Uterus (tissue), 4 donors: ENCODE data around the gene COLEC11. TPM values are rescaled to one million over a fixed set of nuclear protein-coding genes. Genes with fewer than 3 reads are reported as not detected.

ENCODE experiments used
- DNase-seq, 2 donors: peaks; one replicate each; pipeline ENCODE4 v3.0.0-alpha.2; 2019 to 2020
- H3K27ac ChIP-seq, 2 donors: fragments of 200-600 bp; sonication (generic); 1 replicate in 1 of 2; 2 replicates in 1 of 2; pipeline ENCODE4 v1.5.1; 2016 to 2018
- H3K27me3 ChIP-seq, 2 donors: fragments of 200-600 bp; sonication (generic); one replicate each; pipeline ENCODE4 v1.5.1; 2018 to 2019; ENCODE audit warnings: control low read depth in 1 of 2
- H3K36me3 ChIP-seq, 2 donors: fragments of 200-600 bp; sonication (generic); one replicate each; pipeline ENCODE4 v1.5.1; 2019; ENCODE audit warnings: control low read depth in 1 of 2
- H3K4me1 ChIP-seq, 2 donors: fragments of 200-600 bp; sonication (generic); one replicate each; pipeline ENCODE4 v1.5.1; 2018 to 2019; ENCODE audit warnings: control low read depth in 1 of 2
- H3K4me3 ChIP-seq, 2 donors: fragments of 200-600 bp; sonication (generic); 1 replicate in 1 of 2; 2 replicates in 1 of 2; pipeline ENCODE4 v1.5.1; 2018 to 2019; ENCODE audit warnings: mild to moderate bottlenecking in 1 of 2
- H3K9me3 ChIP-seq, 2 donors: fragments of 200-600 bp; sonication (generic); one replicate each; pipeline ENCODE4 v1.5.1; 2019; ENCODE audit warnings: control low read depth in 1 of 2
- CTCF ChIP-seq, 4 experiments: fragments of 200-600 bp in 2 of 4; fragments of 450-650 bp in 2 of 4; sonication (generic) in 2 of 4; IDR thresholded peaks; one replicate each; pipeline ENCODE4 v1.5.1; 2016 to 2019; ENCODE audit warnings: antibody characterized with exemption in 4 of 4, mild to moderate bottlenecking in 2 of 4, moderate library complexity in 1 of 4
- POLR2A ChIP-seq, 2 donors: fragments of 450-650 bp; IDR thresholded peaks; one replicate each; pipeline ENCODE4 v1.6.1; 2016; ENCODE audit warnings: antibody characterized with exemption in 2 of 2, mild to moderate bottlenecking in 1 of 2, moderate library complexity in 1 of 2
- intact Hi-C: fragments of 100-400 bp; cut with DNase I; formaldehyde crosslinking; loops from one replicate; pipeline ENCODE4 v1.15.1; 2023; ENCODE audit warnings: low total_unique reads
- total RNA-seq, 4 donors: library from RNA; depleted of rRNA in 3 of 4; stranded (reverse); fragments of >200 nt in 3 of 4; gene quantifications; one replicate each; pipeline versions ENCODE4 v1.1.0 to v1.2.4, GENCODE V29; 2014 to 2023
- donor health status: DM: yes; HTN: yes; CAD: no.

Gene COLEC11
- total RNA-seq, 4 donors from 2014 or later = 0.37 to 0.55 TPM; not detected in 2

DNA sequence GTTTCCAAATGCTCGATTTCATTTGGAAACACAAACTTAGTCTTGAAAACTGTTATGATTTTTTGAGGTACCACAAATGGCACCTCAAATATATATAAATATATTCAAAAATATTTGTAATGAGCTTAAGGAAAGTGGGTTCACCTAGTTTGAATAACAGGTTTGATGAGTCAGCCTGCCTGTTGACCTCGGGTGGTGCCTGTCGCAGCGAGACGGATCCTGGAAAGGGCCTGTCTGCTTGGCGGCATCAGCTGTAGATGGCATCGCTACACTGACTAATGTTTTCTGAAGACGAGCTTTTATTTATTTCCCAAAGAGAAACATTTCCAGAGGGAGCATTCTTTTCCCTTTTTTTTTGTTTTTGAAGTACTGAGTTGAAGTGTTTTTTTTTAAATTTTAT lies 70.0 kb downstream of the COLEC11 start:
- Histone ChIP-seq H3K4me3 (no peak overlapping the region), H3K36me3 (no peaks in the 10 kb centered on the region), H3K27me3 (no peaks in the 10 kb centered on the region), H3K4me1 (no peaks in the 10 kb centered on the region), H3K27ac (no peak overlapping the region), H3K9me3 (no peaks in the 10 kb centered on the region)
- DNase-seq = no peak
- TF ChIP-seq POLR2A (IDR thresholded peaks at IDR 0.05) = no peak
- no peak for TF ChIP-seq CTCF (IDR thresholded peaks at IDR 0.05)
- intact Hi-C loops = no loop called here

GRCh38 chr2:3665886-3666612 lies 71.1 kb downstream of the COLEC11 start:
- no peak overlapping the region for H3K4me3 ChIP-seq
- intact Hi-C loops = no loop called here
- H3K9me3 ChIP-seq = no peaks in the 10 kb centered on the region
- no peaks in the 10 kb centered on the region for H3K4me1 ChIP-seq
- H3K27me3 ChIP-seq = no peaks in the 10 kb centered on the region
- TF ChIP-seq POLR2A (IDR thresholded peaks at IDR 0.05) = no peak
- TF ChIP-seq CTCF (IDR thresholded peaks at IDR 0.05) = no peak
- H3K36me3 ChIP-seq = no peaks in the 10 kb centered on the region
- no peak overlapping the region for H3K27ac ChIP-seq
- DNase-seq = no peak

DNA sequence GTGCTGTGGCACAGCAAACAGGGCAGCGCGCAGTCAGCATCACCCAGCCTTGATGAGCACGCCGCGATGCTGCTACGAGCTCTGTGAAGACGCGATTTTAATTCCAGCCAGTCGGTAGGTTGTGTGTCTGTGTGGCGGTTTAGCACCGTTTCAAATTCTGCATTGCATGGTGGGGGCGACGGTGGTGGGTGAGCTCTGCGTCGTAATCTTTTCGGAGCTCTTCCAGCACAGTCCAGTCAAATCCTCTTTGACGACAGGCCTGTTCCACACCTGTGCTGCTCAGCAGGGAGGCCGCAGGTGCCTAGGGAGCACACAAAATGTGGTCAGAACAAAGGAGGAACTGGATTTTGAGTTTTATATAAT lies 71.7 kb downstream of the COLEC11 start:
- intact Hi-C loops = no loop called here
- Histone ChIP-seq H3K27me3 (no peaks in the 10 kb centered on the region), H3K36me3 (no peaks in the 10 kb centered on the region), H3K4me3 (no peak overlapping the region), H3K27ac (no peak overlapping the region), H3K9me3 (no peaks in the 10 kb centered on the region), H3K4me1 (no peaks in the 10 kb centered on the region)
- TF ChIP-seq CTCF (IDR thresholded peaks at IDR 0.05) (no peak), POLR2A (IDR thresholded peaks at IDR 0.05) (no peak)
- no peak for DNase-seq

GRCh38 chr2:3667151-3667631 lies 72.3 kb downstream of the COLEC11 start:
- DNase-seq = no peak
- intact Hi-C loops = no loop called here

More at GRCh38 chr2:3667151-3667631, 72.3 kb downstream of the COLEC11 start:
- no peak for TF ChIP-seq POLR2A (IDR thresholded peaks at IDR 0.05)
- TF ChIP-seq CTCF (IDR thresholded peaks at IDR 0.05) = no peak
- no peak overlapping the region for H3K4me3 ChIP-seq
- H3K27ac ChIP-seq = no peak overlapping the region
- no peaks in the 10 kb centered on the region for H3K27me3 ChIP-seq
- H3K9me3 ChIP-seq = no peaks in the 10 kb centered on the region
- H3K36me3 ChIP-seq = no peaks in the 10 kb centered on the region
- H3K4me1 ChIP-seq = no peaks in the 10 kb centered on the region
